SK-N-SH treated with all-trans-retinoic acid at 6 μM for 48 hours (cell line): Measurements from ENCODE around the gene MSH6.

Experiments
- ATAC-seq: fragments of 200-7000 bp; cut with Tn5 transposase; 3 replicates; pipeline ENCODE4 v1.9.1; 2020; ENCODE audit warnings: mild to moderate bottlenecking, moderate library complexity
- ARNTL ChIP-seq: fragments of 450-650 bp; formaldehyde crosslinking; IDR thresholded peaks from 2 replicates; pipeline ENCODE4 v1.5.0; 2020; ENCODE audit warnings: low read depth, mild to moderate bottlenecking, moderate library complexity, borderline replicate concordance
- BACH2 ChIP-seq: fragments of 250-450 bp; sonication (Bioruptor Pico); IDR thresholded peaks from 2 replicates; pipeline ENCODE4 v1.9.0; 2021; ENCODE audit warnings: mild to moderate bottlenecking, borderline replicate concordance
- CREB5 ChIP-seq: fragments of 250-450 bp; sonication (Bioruptor Pico); IDR thresholded peaks from 2 replicates; pipeline ENCODE4 v1.5.1; 2020; ENCODE audit warnings: low read depth, mild to moderate bottlenecking, moderate library complexity
- ISL1 ChIP-seq: fragments of 250-450 bp; sonication (Bioruptor Pico); IDR thresholded peaks from 2 replicates; pipeline ENCODE4 v2.1.2; 2022; ENCODE audit warnings: mild to moderate bottlenecking, moderate library complexity
- OSR1 ChIP-seq: fragments of 250-450 bp; sonication (Bioruptor Pico); IDR thresholded peaks from 2 replicates; pipeline ENCODE4 v1.8.0; 2022; ENCODE audit warnings: moderate library complexity, mild to moderate bottlenecking, inconsistent platforms
- PATZ1 ChIP-seq: fragments of 250-450 bp; sonication (Bioruptor Pico); IDR thresholded peaks from 2 replicates; pipeline ENCODE4 v1.8.0; 2020; ENCODE audit warnings: mild to moderate bottlenecking, moderate library complexity, borderline replicate concordance
- RARB ChIP-seq: fragments of 250-450 bp; sonication (Bioruptor Pico); IDR thresholded peaks from 2 replicates; pipeline ENCODE4 v1.8.0; 2021; ENCODE audit warnings: mild to moderate bottlenecking, moderate library complexity
- SNAI2 ChIP-seq: fragments of 250-450 bp; sonication (Bioruptor Pico); IDR thresholded peaks from 2 replicates; pipeline ENCODE4 v1.5.0; 2020; ENCODE audit warnings: mild to moderate bottlenecking, moderate library complexity
- TCF4 ChIP-seq: fragments of 250-450 bp; sonication (Bioruptor Pico); IDR thresholded peaks from 2 replicates; pipeline ENCODE4 v1.8.0; 2021; ENCODE audit warnings: mild to moderate bottlenecking, moderate library complexity, borderline replicate concordance
- ZC3H10 ChIP-seq: fragments of 250-450 bp; sonication (Bioruptor Pico); IDR thresholded peaks from 2 replicates; pipeline ENCODE4 v1.5.1; 2021; ENCODE audit warnings: mild to moderate bottlenecking, moderate library complexity
- ZFP3 ChIP-seq: fragments of 250-450 bp; sonication (Bioruptor Pico); IDR thresholded peaks from 2 replicates; pipeline ENCODE4 v1.5.0; 2020; ENCODE audit warnings: mild to moderate bottlenecking, moderate library complexity
- ZFP30 ChIP-seq: fragments of 450-650 bp; formaldehyde crosslinking; IDR thresholded peaks from 2 replicates; pipeline ENCODE4 v1.5.0; 2022; ENCODE audit warnings: mild to moderate bottlenecking, moderate library complexity
- ZNF565 ChIP-seq: fragments of 450-650 bp; formaldehyde crosslinking; conservative IDR thresholded peaks from 2 replicates; pipeline ENCODE4 v1.5.0; 2020; ENCODE audit warnings: low read depth, mild to moderate bottlenecking, moderate library complexity
- ZNF70 ChIP-seq: fragments of 450-650 bp; formaldehyde crosslinking; IDR thresholded peaks from 2 replicates; pipeline ENCODE4 v1.5.0; 2020; ENCODE audit warnings: mild to moderate bottlenecking, moderate library complexity
- ZNF8 ChIP-seq: fragments of 450-650 bp; formaldehyde crosslinking; IDR thresholded peaks from 2 replicates; pipeline ENCODE4 v1.5.0; 2020; ENCODE audit warnings: mild to moderate bottlenecking, moderate library complexity
- TF ChIP-seq, protein P1 (sequence below): fragments of 250-450 bp; sonication (Bioruptor Pico); IDR thresholded peaks from 2 replicates; pipeline ENCODE4 v1.5.1; 2021; ENCODE audit warnings: mild to moderate bottlenecking, moderate library complexity
- TF ChIP-seq, protein P2 (sequence below): fragments of 250-450 bp; sonication (Bioruptor Pico); IDR thresholded peaks from 2 replicates; pipeline ENCODE4 v1.5.0; 2020; ENCODE audit warnings: mild to moderate bottlenecking, moderate library complexity
- TF ChIP-seq, protein P3 (sequence below): fragments of 250-450 bp; sonication (Bioruptor Pico); IDR thresholded peaks from 2 replicates; pipeline ENCODE4 v1.8.0; 2021; ENCODE audit warnings: low read depth, mild to moderate bottlenecking, moderate library complexity, borderline replicate concordance

The MSH6 gene

GRCh38 chr2:47798631-47799030, 15.7 kb downstream of the MSH6 start:
- no peak for ATAC-seq
- TF ChIP-seq, protein P1, sequence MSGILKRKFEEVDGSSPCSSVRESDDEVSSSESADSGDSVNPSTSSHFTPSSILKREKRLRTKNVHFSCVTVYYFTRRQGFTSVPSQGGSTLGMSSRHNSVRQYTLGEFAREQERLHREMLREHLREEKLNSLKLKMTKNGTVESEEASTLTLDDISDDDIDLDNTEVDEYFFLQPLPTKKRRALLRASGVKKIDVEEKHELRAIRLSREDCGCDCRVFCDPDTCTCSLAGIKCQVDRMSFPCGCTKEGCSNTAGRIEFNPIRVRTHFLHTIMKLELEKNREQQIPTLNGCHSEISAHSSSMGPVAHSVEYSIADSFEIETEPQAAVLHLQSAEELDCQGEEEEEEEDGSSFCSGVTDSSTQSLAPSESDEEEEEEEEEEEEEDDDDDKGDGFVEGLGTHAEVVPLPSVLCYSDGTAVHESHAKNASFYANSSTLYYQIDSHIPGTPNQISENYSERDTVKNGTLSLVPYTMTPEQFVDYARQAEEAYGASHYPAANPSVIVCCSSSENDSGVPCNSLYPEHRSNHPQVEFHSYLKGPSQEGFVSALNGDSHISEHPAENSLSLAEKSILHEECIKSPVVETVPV: no peak
- no peak for TF ChIP-seq OSR1
- TF ChIP-seq, all 23 proteins: peak for 0

DNA sequence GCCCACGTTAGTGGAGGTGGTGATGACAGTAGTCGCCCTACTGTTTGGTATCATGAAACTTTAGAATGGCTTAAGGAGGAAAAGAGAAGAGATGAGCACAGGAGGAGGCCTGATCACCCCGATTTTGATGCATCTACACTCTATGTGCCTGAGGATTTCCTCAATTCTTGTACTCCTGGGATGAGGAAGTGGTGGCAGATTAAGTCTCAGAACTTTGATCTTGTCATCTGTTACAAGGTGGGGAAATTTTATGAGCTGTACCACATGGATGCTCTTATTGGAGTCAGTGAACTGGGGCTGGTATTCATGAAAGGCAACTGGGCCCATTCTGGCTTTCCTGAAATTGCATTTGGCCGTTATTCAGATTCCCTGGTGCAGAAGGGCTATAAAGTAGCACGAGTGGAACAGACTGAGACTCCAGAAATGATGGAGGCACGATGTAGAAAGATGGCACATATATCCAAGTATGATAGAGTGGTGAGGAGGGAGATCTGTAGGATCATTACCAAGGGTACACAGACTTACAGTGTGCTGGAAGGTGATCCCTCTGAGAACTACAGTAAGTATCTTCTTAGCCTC, 16.2 kb downstream of the MSH6 start:
- ATAC-seq: no peak
- TF ChIP-seq ZNF565 (CRISPR knock-in tag) (no peak), BACH2 (no peak), SNAI2 (CRISPR knock-in tag) (no peak), RARB (CRISPR knock-in tag) (no peak), ARNTL (no peak), ZNF8 (no peak), ISL1 (CRISPR knock-in tag) (no peak), OSR1 (no peak), ZFP3 (CRISPR knock-in tag) (no peak), PATZ1 (CRISPR knock-in tag) (no peak)
- TF ChIP-seq, protein P1: no peak

- TF ChIP-seq ISL1 (CRISPR knock-in tag) (no peak), ZFP3 (CRISPR knock-in tag) (no peak), CREB5 (CRISPR knock-in tag) (no peak), ZC3H10 (CRISPR knock-in tag) (no peak), TCF4 (no peak), OSR1 (no peak), ZNF8 (no peak), ZNF70 (CRISPR knock-in tag) (no peak), ZNF565 (CRISPR knock-in tag) (no peak), SNAI2 (CRISPR knock-in tag) (no peak), ZFP30 (CRISPR knock-in tag) (no peak)
- TF ChIP-seq, protein P2, sequence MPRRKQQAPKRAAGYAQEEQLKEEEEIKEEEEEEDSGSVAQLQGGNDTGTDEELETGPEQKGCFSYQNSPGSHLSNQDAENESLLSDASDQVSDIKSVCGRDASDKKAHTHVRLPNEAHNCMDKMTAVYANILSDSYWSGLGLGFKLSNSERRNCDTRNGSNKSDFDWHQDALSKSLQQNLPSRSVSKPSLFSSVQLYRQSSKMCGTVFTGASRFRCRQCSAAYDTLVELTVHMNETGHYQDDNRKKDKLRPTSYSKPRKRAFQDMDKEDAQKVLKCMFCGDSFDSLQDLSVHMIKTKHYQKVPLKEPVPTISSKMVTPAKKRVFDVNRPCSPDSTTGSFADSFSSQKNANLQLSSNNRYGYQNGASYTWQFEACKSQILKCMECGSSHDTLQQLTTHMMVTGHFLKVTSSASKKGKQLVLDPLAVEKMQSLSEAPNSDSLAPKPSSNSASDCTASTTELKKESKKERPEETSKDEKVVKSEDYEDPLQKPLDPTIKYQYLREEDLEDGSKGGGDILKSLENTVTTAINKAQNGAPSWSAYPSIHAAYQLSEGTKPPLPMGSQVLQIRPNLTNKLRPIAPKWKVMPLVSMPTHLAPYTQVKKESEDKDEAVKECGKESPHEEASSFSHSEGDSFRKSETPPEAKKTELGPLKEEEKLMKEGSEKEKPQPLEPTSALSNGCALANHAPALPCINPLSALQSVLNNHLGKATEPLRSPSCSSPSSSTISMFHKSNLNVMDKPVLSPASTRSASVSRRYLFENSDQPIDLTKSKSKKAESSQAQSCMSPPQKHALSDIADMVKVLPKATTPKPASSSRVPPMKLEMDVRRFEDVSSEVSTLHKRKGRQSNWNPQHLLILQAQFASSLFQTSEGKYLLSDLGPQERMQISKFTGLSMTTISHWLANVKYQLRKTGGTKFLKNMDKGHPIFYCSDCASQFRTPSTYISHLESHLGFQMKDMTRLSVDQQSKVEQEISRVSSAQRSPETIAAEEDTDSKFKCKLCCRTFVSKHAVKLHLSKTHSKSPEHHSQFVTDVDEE: no peak
- TF ChIP-seq, protein P3, sequence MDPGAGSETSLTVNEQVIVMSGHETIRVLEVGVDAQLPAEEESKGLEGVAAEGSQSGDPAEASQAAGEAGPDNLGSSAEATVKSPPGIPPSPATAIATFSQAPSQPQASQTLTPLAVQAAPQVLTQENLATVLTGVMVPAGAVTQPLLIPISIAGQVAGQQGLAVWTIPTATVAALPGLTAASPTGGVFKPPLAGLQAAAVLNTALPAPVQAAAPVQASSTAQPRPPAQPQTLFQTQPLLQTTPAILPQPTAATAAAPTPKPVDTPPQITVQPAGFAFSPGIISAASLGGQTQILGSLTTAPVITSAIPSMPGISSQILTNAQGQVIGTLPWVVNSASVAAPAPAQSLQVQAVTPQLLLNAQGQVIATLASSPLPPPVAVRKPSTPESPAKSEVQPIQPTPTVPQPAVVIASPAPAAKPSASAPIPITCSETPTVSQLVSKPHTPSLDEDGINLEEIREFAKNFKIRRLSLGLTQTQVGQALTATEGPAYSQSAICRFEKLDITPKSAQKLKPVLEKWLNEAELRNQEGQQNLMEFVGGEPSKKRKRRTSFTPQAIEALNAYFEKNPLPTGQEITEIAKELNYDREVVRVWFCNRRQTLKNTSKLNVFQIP (CRISPR knock-in tag): no peak
- TF ChIP-seq, protein P1: no peak
- no peak for ATAC-seq
Observed at GRCh38 chr2:47801118-47801517, 18.2 kb downstream of the MSH6 start.
